ENCODE measurements around the gene AKAP14. TPM values are rescaled to one million over a fixed set of nuclear protein-coding genes. Genes with fewer than 3 reads are reported as not detected.
"Not testable (repeated sequence)": the region's sequence is repeated elsewhere in the genome, so short reads cannot be mapped to it uniquely, and the experiment has no call there.

AKAP14 gene
- not detected in 2 replicates for total RNA-seq (2014; rRNA removed; shearing (Covaris generic))

GRCh38 chrX:119895843-119896326 lies at the start of gene AKAP14:
TSS of gene AKAP14 (plus strand) at chrX:119895893. CDS start at chrX:119903224, 7,331 bp downstream.
- no peak for DNase-seq (ENCODE audit: low spot score)

GRCh38 chrX:119852382-119853353 lies 43.0 kb upstream of the AKAP14 start, which contains the start of gene UPF3B:
TSS of gene UPF3B (minus strand) at chrX:119852963. CDS start at chrX:119852928, 35 bp downstream.
- peak; percentile 98 for DNase-seq (ENCODE audit: low spot score)

GRCh38 chrX:119853444-119853843 lies 42.2 kb upstream of the AKAP14 start:
- DNase-seq (ENCODE audit: low spot score) = no peak

- peak; percentile 54 for DNase-seq (ENCODE audit: low spot score)
These were observed 25.0 kb upstream of the AKAP14 start for GRCh38 chrX:119870626-119871131.

- peak; percentile 31 for DNase-seq (ENCODE audit: low spot score)
These were observed 24.5 kb upstream of the AKAP14 start for GRCh38 chrX:119871245-119871598.

- peak; percentile 90 for DNase-seq (ENCODE audit: low spot score)
These were observed 23.9 kb upstream of the AKAP14 start, which contains the start of the genes NDUFA1 and RNF113A for GRCh38 chrX:119871599-119872395. TSS of gene NDUFA1 (plus strand) at chrX:119871832. CDS start at chrX:119871912, 80 bp downstream. TSS of gene RNF113A (minus strand) at chrX:119871733. CDS start at chrX:119871613, 120 bp downstream.

GRCh38 chrX:119878740-119879139 lies 17.0 kb upstream of the AKAP14 start:
- DNase-seq (ENCODE audit: low spot score) = no peak

GRCh38 chrX:119880076-119880475 lies 15.6 kb upstream of the AKAP14 start:
- DNase-seq (ENCODE audit: low spot score) = no peak

- peak; percentile 72 for DNase-seq (ENCODE audit: low spot score)
These were observed 14.9 kb upstream of the AKAP14 start for GRCh38 chrX:119880552-119881437.

- peak; percentile 23 for DNase-seq (ENCODE audit: low spot score)
These were observed 9.9 kb upstream of the AKAP14 start for GRCh38 chrX:119885554-119886428.

GRCh38 chrX:119887721-119888425 lies 7.8 kb upstream of the AKAP14 start:
- DNase-seq (ENCODE audit: low spot score) = peak; percentile 69

GRCh38 chrX:119890626-119891025 lies 5.1 kb upstream of the AKAP14 start:
- not testable (repeated sequence) for DNase-seq (ENCODE audit: low spot score)

- not testable (repeated sequence) for DNase-seq (ENCODE audit: low spot score)
These were observed 3.6 kb upstream of the AKAP14 start for GRCh38 chrX:119891961-119892692.

GRCh38 chrX:119899125-119899524 lies 3.4 kb downstream of the AKAP14 start:
- no peak for DNase-seq (ENCODE audit: low spot score)

- no peak for DNase-seq (ENCODE audit: low spot score)
These were observed 5.3 kb downstream of the AKAP14 start for GRCh38 chrX:119900976-119901375.

GRCh38 chrX:119916310-119916709 lies 20.6 kb downstream of the AKAP14 start:
- DNase-seq (ENCODE audit: low spot score) = no peak

- DNase-seq (ENCODE audit: low spot score) = no peak
These were observed 22.2 kb downstream of the AKAP14 start for GRCh38 chrX:119917877-119918276.
